Heart left ventricle (tissue), 16 donors: ENCODE results near the gene ADORA2B. TPM values are rescaled to one million over a fixed set of nuclear protein-coding genes. Genes with fewer than 3 reads are reported as not detected.

ENCODE experiments used
- ATAC-seq, 4 donors: fragments of 200-7000 bp; cut with Tn5 transposase; one replicate each; pipeline ENCODE4 v1.9.1; 2020 to 2022; ENCODE audit warnings: moderate library complexity in 4 of 4, mild to moderate bottlenecking in 3 of 4, moderate number of reproducible peaks in 1 of 4
- DNase-seq, 5 donors: peaks; one replicate each; pipeline ENCODE4 v3.0.0-alpha.2; 2020
- H3K27ac ChIP-seq, 12 donors: fragments of 200-600 bp; sonication (generic) in 4 of 12; one replicate each; pipeline versions ENCODE4 v1.5.0 to v1.8.0; 2016 to 2022; ENCODE audit warnings: mild to moderate bottlenecking in 2 of 12
- H3K27me3 ChIP-seq, 9 donors: fragments of 200-600 bp; sonication (generic) in 2 of 9; one replicate each; pipeline versions ENCODE4 v1.5.1 to v1.8.0; 2016 to 2022; ENCODE audit warnings: mild to moderate bottlenecking in 3 of 9
- H3K36me3 ChIP-seq, 9 donors: fragments of 200-600 bp; sonication (generic) in 2 of 9; one replicate each; pipeline versions ENCODE4 v1.5.0 to v1.8.0; 2018 to 2022; ENCODE audit warnings: mild to moderate bottlenecking in 2 of 9
- H3K4me1 ChIP-seq, 12 donors: fragments of 200-600 bp; sonication (generic) in 4 of 12; one replicate each; pipeline versions ENCODE4 v1.5.0 to v1.8.0; 2016 to 2022; ENCODE audit warnings: mild to moderate bottlenecking in 3 of 12
- H3K4me3 ChIP-seq, 12 donors: fragments of 200-600 bp; sonication (generic) in 4 of 12; one replicate each; pipeline versions ENCODE4 v1.5.0 to v1.8.0; 2017 to 2022; ENCODE audit warnings: mild to moderate bottlenecking in 9 of 12, moderate library complexity in 4 of 12
- H3K9me3 ChIP-seq, 12 donors: fragments of 200-600 bp; sonication (generic) in 4 of 12; one replicate each; pipeline versions ENCODE4 v1.5.0 to v1.8.0; 2016 to 2022; ENCODE audit warnings: mild to moderate bottlenecking in 1 of 12
- POLR2A ChIP-seq, 2 donors: fragments of 450-650 bp; IDR thresholded peaks; one replicate each; pipeline ENCODE4 v1.6.1; 2017; ENCODE audit warnings: antibody characterized with exemption in 2 of 2, mild to moderate bottlenecking in 2 of 2, moderate library complexity in 2 of 2
- WGBS, 4 donors: extraction: QIAGEN DNeasy Blood & Tissue Kit in 2 of 4; methylation state at CpG; one replicate each; pipeline versions ENCODE4 v1.1.5 to v1.1.7; 2013 to 2018; 5-methylcytosine and 5-hydroxymethylcytosine counted together
- intact Hi-C, 10 donors: fragments of 100-400 bp; cut with DNase I; formaldehyde crosslinking; loops; one replicate each; pipeline versions ENCODE4 v1.11.1 to v1.14.2; 2022
- polyA plus RNA-seq, 2 donors: library from polyadenylated mRNA; stranded (reverse); fragments of 200-250 nt; gene quantifications; one replicate each; pipeline ENCODE4 v1.2.3, GENCODE V29; 2013
- total RNA-seq, 9 donors: library from RNA; depleted of rRNA in 2 of 9; stranded (reverse); fragments of >200 nt in 2 of 9; fragmentation: NEBNext Ultra II Directional in 3 of 9; extraction: Animal tissue kit (Norgen Biotek cat#: 25700) in 3 of 9; gene quantifications; one replicate each; pipeline versions ENCODE4 v1.1.0 to v1.2.4, GENCODE V29; 2016 to 2023
- TF ChIP-seq, protein P1 (sequence below), 12 donors: fragments of 200-600 bp; sonication (generic) in 4 of 12; IDR thresholded peaks; one replicate each; pipeline versions ENCODE4 v1.5.0 to v1.8.0; 2018 to 2022; ENCODE audit warnings: antibody characterized with exemption in 12 of 12, mild to moderate bottlenecking in 5 of 12
- donor health status: ischemic (EF 13 %, LVEDD 7.1; RV severe dilation, severe dysfunction).
- donor health status: healthy with polysubstance abuse.
- donor health status: DM: no; HTN: yes; CAD: no.
- donor health status: DM: no; HTN: no; CAD: no.
- donor health status: ischemic (EF 25% LVEDD 6.9; RV normal size, moderate dysfunction).
- donor health status: ischemic (EF 25% LVEDD 5.7; RV mildly dilated, moderate dysfunction).
- donor health status: healthy.
- donor health status: DM: yes; HTN: yes; CAD: no.
- donor health status: ischemic (EF 35%, LVEDD 5.7; RV mildly dilated, moderate dysfunction).
- donor health status: nonischemic (EF 11% LVEDD 7.7; RV severe dilation, severe dysfunction).
- donor health status: DM: yes; HTN: yes; CAD: no.
- donor health status: PGD.
- donor health status: ischemic (EF 29% LVEDD 5.4; RV normal size, mild dysfunction).
- donor health status: nonischemic (EF 23%, LVEDD 6.1; RV moderate dilation, normal function).

ADORA2B gene
- total and polyA plus RNA-seq, 11 donors: 0.61 to 3.1 (median 0.87) TPM

DNA sequence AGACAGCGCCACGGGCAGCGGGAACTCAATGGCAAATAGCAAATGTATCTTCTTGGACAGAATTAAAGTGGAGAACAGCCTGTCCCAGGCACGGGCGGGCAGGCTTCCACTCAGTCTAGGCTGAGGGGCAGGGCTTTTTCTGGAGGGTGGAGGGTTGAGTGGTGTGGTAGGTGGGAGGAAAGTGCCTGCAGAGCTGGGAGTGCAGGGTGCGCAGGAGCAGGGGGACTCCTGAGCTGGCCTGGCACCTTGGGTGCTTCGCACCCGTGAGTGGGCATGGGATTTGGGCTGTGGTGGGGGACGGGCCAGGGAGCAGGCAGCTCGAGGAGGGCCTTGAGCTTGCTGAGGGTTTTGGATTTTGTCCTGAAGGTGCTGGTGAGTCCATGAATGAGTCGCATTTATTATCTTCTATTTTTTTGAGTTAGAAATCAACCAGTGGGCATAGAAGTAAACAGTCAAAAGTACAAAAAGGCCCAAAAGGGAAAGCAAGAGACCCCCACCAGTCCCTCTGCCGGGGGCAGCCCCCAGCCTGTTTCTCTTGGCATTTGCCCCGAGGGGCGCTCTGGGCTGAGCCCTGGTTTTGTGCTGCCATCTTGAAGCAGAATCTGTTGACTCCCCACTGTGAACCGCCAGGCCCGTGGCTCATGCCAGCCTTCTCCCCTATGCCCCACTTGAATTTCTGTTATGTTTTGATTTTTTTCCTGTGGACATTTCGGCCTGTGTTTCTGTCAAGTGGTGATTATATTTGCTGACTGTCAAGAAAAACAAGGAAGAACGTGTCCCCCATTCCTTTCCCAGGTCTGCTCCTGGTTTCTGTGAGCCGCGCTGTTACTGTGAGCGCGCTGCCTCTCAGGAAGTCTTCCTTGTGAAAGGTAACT, 8.2 kb downstream of the ADORA2B start:
- ATAC-seq (no peak), DNase-seq (no peak)
- no peaks in the 10 kb centered on the region for H3K36me3 ChIP-seq
- TF ChIP-seq, protein P1, sequence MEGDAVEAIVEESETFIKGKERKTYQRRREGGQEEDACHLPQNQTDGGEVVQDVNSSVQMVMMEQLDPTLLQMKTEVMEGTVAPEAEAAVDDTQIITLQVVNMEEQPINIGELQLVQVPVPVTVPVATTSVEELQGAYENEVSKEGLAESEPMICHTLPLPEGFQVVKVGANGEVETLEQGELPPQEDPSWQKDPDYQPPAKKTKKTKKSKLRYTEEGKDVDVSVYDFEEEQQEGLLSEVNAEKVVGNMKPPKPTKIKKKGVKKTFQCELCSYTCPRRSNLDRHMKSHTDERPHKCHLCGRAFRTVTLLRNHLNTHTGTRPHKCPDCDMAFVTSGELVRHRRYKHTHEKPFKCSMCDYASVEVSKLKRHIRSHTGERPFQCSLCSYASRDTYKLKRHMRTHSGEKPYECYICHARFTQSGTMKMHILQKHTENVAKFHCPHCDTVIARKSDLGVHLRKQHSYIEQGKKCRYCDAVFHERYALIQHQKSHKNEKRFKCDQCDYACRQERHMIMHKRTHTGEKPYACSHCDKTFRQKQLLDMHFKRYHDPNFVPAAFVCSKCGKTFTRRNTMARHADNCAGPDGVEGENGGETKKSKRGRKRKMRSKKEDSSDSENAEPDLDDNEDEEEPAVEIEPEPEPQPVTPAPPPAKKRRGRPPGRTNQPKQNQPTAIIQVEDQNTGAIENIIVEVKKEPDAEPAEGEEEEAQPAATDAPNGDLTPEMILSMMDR (IDR thresholded peaks at IDR 0.05): no peak
- no peak for TF ChIP-seq POLR2A (IDR thresholded peaks at IDR 0.05)
- no peak overlapping the region for H3K27ac ChIP-seq
- 81 to 82% (median 82%) methylated on average over 21 to 22 of the region's 22 CpGs for WGBS, 4 donors
- no peaks in the 10 kb centered on the region for H3K27me3 ChIP-seq
- intact Hi-C loops: no loop called here
- peaks cover 0 to 18% (median 0%) of the 10 kb centered on the region in 12 donors for H3K4me1 ChIP-seq
- H3K4me3 ChIP-seq: no peak overlapping the region
- no peaks in the 10 kb centered on the region for H3K9me3 ChIP-seq

DNA sequence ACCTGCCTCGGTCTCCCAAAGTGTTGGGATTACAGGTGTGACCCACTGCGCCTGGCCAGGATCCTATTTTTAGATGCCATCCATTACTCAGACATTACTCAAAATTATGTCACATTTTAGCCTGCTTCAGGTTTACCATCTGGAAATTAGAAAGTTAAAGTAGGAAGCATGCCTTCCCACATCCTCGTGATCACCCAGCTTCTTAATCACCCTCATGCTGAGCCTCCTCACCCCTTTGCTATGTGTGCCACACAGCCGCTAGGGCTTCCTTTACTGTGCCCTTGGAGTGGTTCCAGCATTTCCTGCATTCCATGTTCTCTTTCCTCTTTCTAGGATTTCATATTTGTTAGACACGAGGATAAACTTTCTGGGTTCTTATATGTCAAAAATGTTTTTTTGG, 9.3 kb downstream of the ADORA2B start:
- TF ChIP-seq, protein P1 (IDR thresholded peaks at IDR 0.05): no peak
- no peak for TF ChIP-seq POLR2A (IDR thresholded peaks at IDR 0.05)
- intact Hi-C loops: no loop called here
- Histone ChIP-seq H3K4me3 (no peak overlapping the region), H3K27ac (no peak overlapping the region), H3K36me3 (no peaks in the 10 kb centered on the region), H3K9me3 (no peaks in the 10 kb centered on the region), H3K27me3 (no peaks in the 10 kb centered on the region), H3K4me1 (peaks cover 0 to 29% (median 0%) of the 10 kb centered on the region in 12 donors)
- no peak for DNase-seq
- no peak for ATAC-seq
- WGBS, 4 donors: 61 to 75% (median 66%) methylated on average over 5 of the region's 5 CpGs

DNA sequence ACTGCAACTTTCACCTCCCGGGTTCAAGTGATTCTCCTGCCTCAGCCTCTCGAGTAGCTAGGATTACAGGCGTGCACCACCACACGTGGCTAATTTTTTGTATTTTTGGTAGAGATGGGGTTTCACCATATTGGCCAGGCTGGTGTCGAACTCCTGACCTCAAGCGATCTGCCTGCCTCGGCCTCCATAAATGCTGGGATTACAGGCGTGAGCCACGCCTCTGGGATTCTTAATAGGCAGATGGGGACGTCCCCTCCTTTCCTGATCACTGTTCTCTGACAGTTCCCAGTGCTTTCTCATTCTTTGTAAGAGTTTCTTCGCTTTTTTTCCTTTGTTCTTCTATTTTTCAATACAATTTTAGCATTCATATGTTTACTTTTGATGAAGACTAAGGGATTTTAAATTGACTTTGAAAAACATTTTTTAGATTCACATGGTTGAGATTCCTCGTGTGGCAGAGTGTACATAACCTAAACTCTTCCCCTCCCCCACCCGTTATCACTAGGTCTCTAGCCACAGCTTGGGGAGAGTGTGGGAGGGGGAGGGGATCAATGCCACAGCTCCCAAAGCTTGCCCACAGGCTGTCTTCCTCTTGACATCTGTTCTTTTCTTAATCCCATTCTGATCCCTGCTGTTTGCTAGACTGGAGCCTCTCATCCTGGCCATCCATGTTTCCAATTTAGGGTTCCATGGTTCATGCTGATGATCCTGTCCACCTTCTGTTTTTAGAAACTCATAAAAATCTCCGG, 11.0 kb downstream of the ADORA2B start:
- no peak overlapping the region for H3K27ac ChIP-seq
- DNase-seq: no peak
- WGBS, 4 donors: 79 to 80% (median 79%) methylated on average over 14 of the region's 14 CpGs
- peaks cover 0 to 37% (median 0%) of the 10 kb centered on the region in 12 donors for H3K4me1 ChIP-seq
- H3K4me3 ChIP-seq: no peak overlapping the region
- no peaks in the 10 kb centered on the region for H3K9me3 ChIP-seq
- no peaks in the 10 kb centered on the region for H3K36me3 ChIP-seq
- TF ChIP-seq POLR2A (IDR thresholded peaks at IDR 0.05): no peak
- TF ChIP-seq, protein P1 (IDR thresholded peaks at IDR 0.05): no peak
- no peaks in the 10 kb centered on the region for H3K27me3 ChIP-seq
- no peak for ATAC-seq
- intact Hi-C loops: no loop called here

DNA sequence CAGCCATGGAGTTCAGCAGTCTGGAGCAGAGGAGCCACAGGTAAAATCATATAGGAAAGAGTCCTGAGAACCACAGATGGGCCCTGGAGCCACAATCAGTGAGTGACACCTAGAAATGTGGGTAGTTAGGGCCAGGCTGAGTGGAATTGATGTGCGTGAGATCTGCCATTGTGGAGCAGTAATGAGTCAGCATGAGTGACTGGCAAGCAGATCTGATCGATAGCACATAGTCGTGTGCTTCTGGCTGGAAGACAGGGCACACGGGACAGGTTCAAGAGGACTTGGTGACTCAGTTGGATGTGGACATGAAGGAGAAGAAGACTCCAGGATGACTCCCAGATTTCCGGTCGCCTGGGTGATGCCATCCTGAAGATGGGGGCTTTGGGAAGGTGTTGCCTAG, 12.3 kb downstream of the ADORA2B start:
- Histone ChIP-seq H3K4me3 (no peak overlapping the region), H3K36me3 (no peaks in the 10 kb centered on the region), H3K27ac (no peak overlapping the region), H3K4me1 (peaks cover 0 to 37% (median 0%) of the 10 kb centered on the region in 12 donors), H3K27me3 (no peaks in the 10 kb centered on the region), H3K9me3 (no peaks in the 10 kb centered on the region)
- 87 to 95% (median 90%) methylated on average over 6 of the region's 6 CpGs for WGBS, 4 donors
- intact Hi-C loops: no loop called here
- TF ChIP-seq, protein P1 (IDR thresholded peaks at IDR 0.05): no peak
- TF ChIP-seq POLR2A (IDR thresholded peaks at IDR 0.05): no peak
- DNase-seq (no peak), ATAC-seq (no peak)
